Measurements from ENCODE around the gene DDIT3. TPM values are rescaled to one million over a fixed set of nuclear protein-coding genes. Genes with fewer than 3 reads are reported as not detected.

Gene DDIT3
- total RNA-seq: 249 and 265 TPM in 2 replicates
- polyA plus RNA-seq: 32.5 and 57.8 TPM in 2 replicates
- polyA plus RNA-seq (2012): 28.2 and 52.6 TPM in 2 replicates
- 7.6 and 13.9 TPM in 2 replicates for polyA minus RNA-seq (ENCODE audit: low replicate concordance)

GRCh38 chr12:57520053-57520818 is at the start of gene DDIT3:
TSS of gene DDIT3 (minus strand) at chr12:57520514. CDS start at chr12:57517406, 3,108 bp downstream.
- peak within 1 kb of the TSS; percentile 94 for H3K9ac ChIP-seq (ENCODE audit: insufficient read depth, low read length)
- H3K4me1 ChIP-seq (ENCODE audit: control insufficient read depth, extremely low read depth, insufficient read depth, low read length): peaks cover 34% of the 10 kb centered on the region
- peaks cover 57% of the 10 kb centered on the region for H3K79me2 ChIP-seq (ENCODE audit: control insufficient read depth, insufficient read depth, low read length)
- DNase-seq (ENCODE audit: low read depth in 2 of 2): peak; percentile 95 to 99
- peaks cover 3% of the 10 kb centered on the region for H4K20me1 ChIP-seq (ENCODE audit: control insufficient read depth, extremely low read depth, insufficient read depth, low read length)
- H3K36me3 ChIP-seq (ENCODE audit: control insufficient read depth, insufficient read depth, low read length): peaks cover 19% of the 10 kb centered on the region
- TF ChIP-seq EZH2 (IDR thresholded peaks at IDR 0.05; ENCODE audit: low read length, missing control alignments): no peak
- TF ChIP-seq CTCF (conservative IDR thresholded peaks at IDR 0.05 in 1 of 2, IDR thresholded peaks at IDR 0.05 in 1 of 2; ENCODE audit: low read depth in 1 of 2, low read length in 2 of 2): no peak
- peak within 1 kb of the TSS; percentile 98 for H3K27ac ChIP-seq (ENCODE audit: insufficient read depth, low read length)
- no peaks in the 10 kb centered on the region for H3K27me3 ChIP-seq (ENCODE audit: control insufficient read depth, insufficient read depth, low read length)
- no peaks in the 10 kb centered on the region for H3K9me3 ChIP-seq (ENCODE audit: control insufficient read depth, insufficient read depth, low read depth, low read length)
- H3K4me2 ChIP-seq (ENCODE audit: extremely low read depth, insufficient read depth, low read length): peak within 1 kb of the TSS; percentile 99
- peak within 1 kb of the TSS; percentile 73 to 99 (median 84) for H3K4me3 ChIP-seq (replicated peaks in 1 of 4; ENCODE audit: control extremely low read depth in 1 of 4, insufficient read depth in 1 of 4, low read depth in 3 of 4, low read length in 4 of 4)
- H2AFZ ChIP-seq (ENCODE audit: low read length): no peak within 1 kb of the TSS

GRCh38 chr12:57569858-57570257 is 49.5 kb upstream of the DDIT3 start:
- H3K9ac ChIP-seq (ENCODE audit: insufficient read depth, low read length): no peak overlapping the region
- H3K4me1 ChIP-seq (ENCODE audit: control insufficient read depth, extremely low read depth, insufficient read depth, low read length): no peaks in the 10 kb centered on the region
- H3K4me2 ChIP-seq (ENCODE audit: extremely low read depth, insufficient read depth, low read length): no peak overlapping the region
- H3K27ac ChIP-seq (ENCODE audit: insufficient read depth, low read length): no peak overlapping the region
- H3K27me3 ChIP-seq (ENCODE audit: control insufficient read depth, insufficient read depth, low read length): no peaks in the 10 kb centered on the region
- no peak overlapping the region for H2AFZ ChIP-seq (ENCODE audit: low read length)
- H4K20me1 ChIP-seq (ENCODE audit: control insufficient read depth, extremely low read depth, insufficient read depth, low read length): no peaks in the 10 kb centered on the region
- no peak for TF ChIP-seq CTCF (conservative IDR thresholded peaks at IDR 0.05 in 1 of 2, IDR thresholded peaks at IDR 0.05 in 1 of 2; ENCODE audit: low read depth in 1 of 2, low read length in 2 of 2)
- TF ChIP-seq EZH2 (IDR thresholded peaks at IDR 0.05; ENCODE audit: low read length, missing control alignments): no peak
- DNase-seq (ENCODE audit: low read depth in 2 of 2): no peak
- no peaks in the 10 kb centered on the region for H3K9me3 ChIP-seq (ENCODE audit: control insufficient read depth, insufficient read depth, low read depth, low read length)
- no peaks in the 10 kb centered on the region for H3K79me2 ChIP-seq (ENCODE audit: control insufficient read depth, insufficient read depth, low read length)
- no peaks in the 10 kb centered on the region for H3K36me3 ChIP-seq (ENCODE audit: control insufficient read depth, insufficient read depth, low read length)
- no peak overlapping the region for H3K4me3 ChIP-seq (replicated peaks in 1 of 4; ENCODE audit: control extremely low read depth in 1 of 4, insufficient read depth in 1 of 4, low read depth in 3 of 4, low read length in 4 of 4)

GRCh38 chr12:57568838-57569237 is 48.5 kb upstream of the DDIT3 start:
- Histone ChIP-seq H3K27ac (ENCODE audit: insufficient read depth, low read length) (no peak overlapping the region), H4K20me1 (ENCODE audit: control insufficient read depth, extremely low read depth, insufficient read depth, low read length) (no peaks in the 10 kb centered on the region), H3K9me3 (ENCODE audit: control insufficient read depth, insufficient read depth, low read depth, low read length) (no peaks in the 10 kb centered on the region), H3K79me2 (ENCODE audit: control insufficient read depth, insufficient read depth, low read length) (no peaks in the 10 kb centered on the region), H3K36me3 (ENCODE audit: control insufficient read depth, insufficient read depth, low read length) (no peaks in the 10 kb centered on the region), H2AFZ (ENCODE audit: low read length) (no peak overlapping the region), H3K9ac (ENCODE audit: insufficient read depth, low read length) (no peak overlapping the region), H3K4me3 (replicated peaks in 1 of 4; ENCODE audit: control extremely low read depth in 1 of 4, insufficient read depth in 1 of 4, low read depth in 3 of 4, low read length in 4 of 4) (no peak overlapping the region), H3K4me1 (ENCODE audit: control insufficient read depth, extremely low read depth, insufficient read depth, low read length) (no peaks in the 10 kb centered on the region), H3K4me2 (ENCODE audit: extremely low read depth, insufficient read depth, low read length) (no peak overlapping the region), H3K27me3 (ENCODE audit: control insufficient read depth, insufficient read depth, low read length) (no peaks in the 10 kb centered on the region)
- no peak for DNase-seq (ENCODE audit: low read depth in 2 of 2)
- no peak for TF ChIP-seq CTCF (conservative IDR thresholded peaks at IDR 0.05 in 1 of 2, IDR thresholded peaks at IDR 0.05 in 1 of 2; ENCODE audit: low read depth in 1 of 2, low read length in 2 of 2)
- TF ChIP-seq EZH2 (IDR thresholded peaks at IDR 0.05; ENCODE audit: low read length, missing control alignments): no peak
